Measurements from ENCODE around the gene POLR1H. TPM values are rescaled to one million over a fixed set of nuclear protein-coding genes. Genes with fewer than 3 reads are reported as not detected.
A peak's percentile ranks its signal among the peaks of the same experiment; 100 is the strongest.

POLR1H gene
- polyA plus RNA-seq, 1 donor: 42.0 TPM

GRCh38 chr6:30055513-30055912 is 5.6 kb upstream of the POLR1H start:
- DNase-seq: no peak

DNA sequence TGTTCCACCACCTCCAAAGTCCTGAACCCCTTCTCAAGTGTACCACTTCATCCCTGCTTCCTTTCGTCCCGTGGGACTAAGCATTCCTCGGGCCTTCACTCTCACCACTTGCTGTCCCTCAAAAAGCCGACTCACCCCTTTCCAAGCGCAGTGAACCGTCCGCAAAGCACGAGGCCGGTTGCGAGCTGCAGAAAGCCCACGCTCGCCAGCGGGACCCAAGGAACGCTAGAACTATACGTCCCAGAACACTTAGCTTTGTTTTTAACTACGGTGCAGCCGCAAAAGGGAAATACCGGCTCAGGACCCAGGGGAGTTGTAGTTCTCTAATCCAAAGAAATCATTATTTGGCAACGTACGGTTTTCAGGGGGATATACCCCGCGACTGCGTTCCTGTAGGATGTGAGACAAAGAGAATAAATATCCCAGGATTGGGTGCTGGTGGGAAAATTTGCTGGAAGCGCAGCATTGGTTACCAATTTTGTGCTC is 416 bp upstream of the POLR1H start:
- DNase-seq: no peak

DNA sequence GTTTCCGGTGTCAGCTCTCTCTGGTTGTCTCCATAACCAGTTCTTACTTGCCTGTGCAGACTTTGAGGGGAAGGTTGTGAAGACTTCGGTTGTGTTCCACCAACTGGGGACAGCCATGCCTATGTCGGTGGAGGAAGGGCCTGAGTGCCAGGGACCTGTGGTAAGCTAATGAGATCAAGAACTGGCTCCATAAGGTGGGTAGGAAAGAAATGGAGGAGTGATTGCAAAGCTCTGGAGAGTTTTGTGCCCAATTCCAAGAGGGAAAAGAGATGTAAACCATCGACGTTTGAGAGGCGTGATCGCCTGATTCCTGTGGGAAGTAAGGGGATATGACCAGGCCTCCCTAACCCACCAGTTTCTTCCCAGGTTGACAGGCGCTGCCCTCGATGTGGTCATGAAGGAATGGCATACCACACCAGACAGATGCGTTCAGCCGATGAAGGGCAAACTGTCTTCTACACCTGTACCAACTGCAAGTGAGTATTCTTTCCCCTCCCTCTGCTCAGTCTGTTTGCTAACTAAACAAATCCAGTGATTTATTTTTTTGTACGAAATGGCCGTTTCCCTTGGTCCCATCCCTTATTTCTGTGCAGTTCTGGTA is 893 bp downstream of the POLR1H start:
- DNase-seq: no peak

DNA sequence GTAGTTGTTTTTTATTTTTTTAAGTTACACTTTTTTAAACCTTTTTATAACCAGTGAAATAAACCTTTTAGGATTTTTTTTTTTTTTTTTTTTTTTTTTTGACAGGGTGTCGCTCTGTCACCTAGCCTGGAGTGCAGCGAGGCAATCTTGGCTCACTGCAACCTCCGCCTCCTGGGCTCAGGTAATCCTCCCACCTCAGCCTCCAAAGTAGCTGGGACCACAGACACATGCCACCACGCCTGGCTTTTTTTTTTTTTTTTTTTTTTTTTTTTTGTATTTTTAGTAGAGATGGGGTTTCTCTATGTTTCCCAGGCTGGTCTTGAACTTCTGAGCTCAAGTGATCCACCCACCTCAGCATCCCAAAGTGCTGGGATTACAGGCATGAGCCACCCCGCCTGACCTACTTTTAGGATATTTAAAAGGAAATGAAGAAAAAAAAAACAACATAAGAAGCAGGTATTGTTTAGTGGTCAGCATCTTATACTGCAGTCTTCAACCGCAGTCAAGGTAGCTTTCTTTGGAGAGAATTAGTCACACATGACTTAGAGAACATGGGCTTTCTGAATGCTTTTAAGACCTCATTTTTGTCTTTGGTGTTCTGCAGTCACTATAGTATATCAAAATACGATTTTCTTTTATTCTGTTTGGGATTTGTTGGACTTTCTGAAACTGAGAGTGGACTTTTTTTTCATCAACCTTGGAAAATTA is 1.6 kb downstream of the POLR1H start:
- no peak for DNase-seq

DNA sequence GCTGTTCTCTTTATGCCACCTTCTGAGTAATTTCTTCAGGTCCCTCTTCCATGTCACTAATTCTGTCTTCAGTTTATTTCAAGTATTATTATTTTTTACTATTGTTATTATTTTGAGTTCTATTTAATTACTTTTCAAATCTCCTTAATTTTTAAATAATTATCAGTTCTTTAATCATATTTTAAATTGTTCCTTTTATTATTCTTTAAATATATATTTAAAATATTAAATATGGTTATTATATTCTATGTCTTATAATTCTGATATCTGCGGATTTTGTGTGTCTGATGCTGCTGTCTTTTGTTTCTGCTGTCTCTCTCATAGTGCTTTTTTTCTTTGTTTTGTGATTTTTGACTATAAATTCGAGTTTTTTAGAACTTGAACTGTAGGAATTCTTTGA is 2.2 kb downstream of the POLR1H start:
- no peak for DNase-seq

- DNase-seq: no peak
These were observed 5.0 kb downstream of the POLR1H start for GRCh38 chr6:30066082-30066481.

- DNase-seq: peak; percentile 99
These were observed 5.8 kb downstream of the POLR1H start, which contains the start of gene PPP1R11 for GRCh38 chr6:30066577-30067459. PPP1R11 (plus strand) TSS chr6:30067198; CDS start chr6:30067411, 213 bp downstream.

- no peak for DNase-seq
These were observed 6.5 kb downstream of the POLR1H start for GRCh38 chr6:30067460-30068139.

DNA sequence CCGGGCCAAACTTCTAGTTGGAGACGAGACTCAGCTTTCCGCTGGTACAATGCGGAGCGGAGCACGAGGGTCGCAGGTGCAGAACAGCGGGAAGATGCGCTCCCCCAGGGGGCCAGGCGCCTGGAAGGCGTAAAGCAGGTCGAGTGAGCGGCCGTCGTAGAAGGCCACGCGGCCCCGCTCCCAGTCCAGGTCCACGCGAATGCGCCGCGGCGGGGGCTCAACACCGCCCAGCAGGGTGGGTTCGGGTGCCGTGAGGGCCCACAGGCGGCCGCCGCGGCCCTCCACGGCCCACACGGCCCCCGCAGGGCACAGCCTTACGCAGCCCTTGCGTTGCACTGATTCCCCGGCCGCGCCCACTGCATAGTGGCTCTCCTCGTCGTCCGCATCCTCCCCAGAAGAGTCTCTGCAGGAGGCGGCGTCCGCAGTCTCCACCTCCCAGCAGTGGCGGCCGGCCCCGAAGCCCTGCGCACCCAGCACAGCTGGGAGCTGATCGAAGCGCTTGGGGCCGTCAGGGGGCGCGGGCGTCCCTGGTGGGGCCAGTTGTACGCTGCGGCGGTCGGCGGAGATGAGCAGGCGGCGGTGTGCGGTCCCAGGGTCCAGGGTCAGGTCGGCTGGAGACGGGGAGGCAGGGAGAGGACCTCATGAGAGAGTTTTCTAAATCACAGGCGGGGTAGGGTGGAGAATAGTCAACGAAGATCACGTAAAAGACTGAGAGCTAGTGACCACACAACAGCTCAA is 10.2 kb downstream of the POLR1H start:
- DNase-seq: no peak

DNA sequence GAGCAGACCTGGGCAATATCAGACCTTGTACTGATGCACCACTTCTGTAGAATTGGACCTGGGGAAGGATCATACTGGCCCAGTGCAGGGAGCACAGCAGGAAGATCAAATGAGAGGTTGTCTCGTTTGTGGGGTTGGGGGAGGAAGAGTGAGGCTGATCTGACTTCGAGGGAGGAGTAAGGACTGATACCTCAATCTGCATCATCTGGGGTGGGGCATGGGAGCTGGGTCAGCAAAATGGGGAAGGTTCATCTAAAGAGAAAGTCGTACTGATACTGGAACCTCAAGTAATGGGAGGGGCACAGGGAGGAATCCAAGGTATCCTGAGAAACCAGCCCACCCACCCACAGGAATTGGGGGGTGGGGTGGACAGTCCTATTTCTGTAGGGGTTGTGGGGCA is 10.8 kb downstream of the POLR1H start:
- DNase-seq: no peak

- DNase-seq: no peak
These were observed 12.6 kb downstream of the POLR1H start for GRCh38 chr6:30073489-30074235.

DNA sequence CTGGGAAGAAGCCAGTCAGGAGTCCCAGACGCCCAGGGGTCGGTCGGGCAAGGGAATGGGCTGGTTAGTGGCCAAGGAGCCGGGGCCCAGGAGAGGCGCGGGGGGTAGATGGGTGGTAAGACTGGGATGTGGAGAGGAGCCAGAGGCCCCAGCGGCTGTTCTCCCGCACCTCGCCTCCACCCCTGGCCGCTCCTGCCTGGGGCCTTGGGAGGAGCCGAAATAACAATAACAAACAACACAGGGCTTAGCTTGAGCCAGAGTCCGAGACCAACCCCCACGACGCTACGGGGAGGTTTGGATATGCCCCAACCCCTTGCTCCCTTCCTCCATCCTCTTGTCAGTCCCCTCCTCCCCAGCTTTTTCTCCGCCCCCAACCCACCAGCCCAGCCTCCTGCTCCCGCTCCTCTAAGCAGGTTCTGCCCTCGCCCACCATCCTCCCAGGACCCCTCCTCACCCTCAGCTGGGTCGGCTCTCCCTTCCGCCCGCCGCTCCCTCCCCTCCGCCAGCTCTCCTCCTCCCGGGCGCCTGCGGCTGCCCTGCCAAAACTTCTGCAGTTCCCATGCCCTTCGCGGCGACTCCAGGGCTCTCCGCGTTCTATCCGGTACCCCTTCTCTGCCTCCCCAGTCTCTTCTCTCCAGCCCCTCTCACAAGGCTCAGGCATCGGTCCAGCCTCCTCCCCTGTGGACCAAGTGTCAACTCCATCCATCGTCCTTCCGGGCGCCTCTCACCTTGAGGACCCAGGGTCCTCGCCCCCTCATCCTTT is 13.4 kb downstream of the POLR1H start:
- no peak for DNase-seq

DNA sequence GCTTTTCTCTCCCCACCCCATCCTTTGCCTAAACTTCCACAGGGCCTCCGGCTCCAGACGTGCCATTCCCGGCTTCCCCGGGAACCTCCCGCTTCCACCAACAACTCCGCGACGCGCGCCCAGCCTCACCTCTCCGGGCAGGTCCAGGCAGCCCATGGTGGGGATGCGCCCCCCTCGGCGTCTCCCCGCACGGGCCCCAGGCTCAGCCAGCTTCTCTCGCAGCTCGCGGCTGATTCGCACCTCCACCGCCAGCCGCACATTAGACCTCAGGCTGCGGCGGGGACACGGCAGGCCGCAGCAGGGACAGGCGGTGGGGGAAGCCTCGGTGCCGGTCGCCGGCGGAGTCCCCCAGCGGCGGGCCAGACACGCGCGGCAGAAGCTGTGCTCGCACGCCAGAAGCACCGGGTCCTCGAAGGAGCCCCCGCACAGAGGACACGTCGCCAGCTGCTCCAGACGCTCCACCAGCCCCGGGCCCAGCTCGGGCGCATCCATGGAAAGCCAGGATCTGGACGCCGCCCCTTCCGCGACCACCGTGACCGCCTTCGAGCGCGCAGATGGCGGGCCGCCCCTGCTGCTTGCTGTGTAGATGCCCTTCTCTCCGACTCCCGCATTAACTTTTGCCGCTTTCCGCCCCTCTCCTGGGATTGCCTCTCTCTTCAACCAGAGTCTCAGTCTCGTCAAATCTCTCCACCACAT is 14.2 kb downstream of the POLR1H start, which contains the start of gene RNF39:
TSS of gene RNF39 (minus strand) at position 676 of the 696 bp plus-strand sequence. CDS start at position 492, 184 bp downstream.
- DNase-seq: no peak

GRCh38 chr6:30075790-30076732 is 15.0 kb downstream of the POLR1H start:
- DNase-seq: no peak

GRCh38 chr6:30077218-30077617 is 16.2 kb downstream of the POLR1H start:
- DNase-seq: no peak

GRCh38 chr6:30087876-30088275 is 26.8 kb downstream of the POLR1H start:
- DNase-seq: no peak

DNA sequence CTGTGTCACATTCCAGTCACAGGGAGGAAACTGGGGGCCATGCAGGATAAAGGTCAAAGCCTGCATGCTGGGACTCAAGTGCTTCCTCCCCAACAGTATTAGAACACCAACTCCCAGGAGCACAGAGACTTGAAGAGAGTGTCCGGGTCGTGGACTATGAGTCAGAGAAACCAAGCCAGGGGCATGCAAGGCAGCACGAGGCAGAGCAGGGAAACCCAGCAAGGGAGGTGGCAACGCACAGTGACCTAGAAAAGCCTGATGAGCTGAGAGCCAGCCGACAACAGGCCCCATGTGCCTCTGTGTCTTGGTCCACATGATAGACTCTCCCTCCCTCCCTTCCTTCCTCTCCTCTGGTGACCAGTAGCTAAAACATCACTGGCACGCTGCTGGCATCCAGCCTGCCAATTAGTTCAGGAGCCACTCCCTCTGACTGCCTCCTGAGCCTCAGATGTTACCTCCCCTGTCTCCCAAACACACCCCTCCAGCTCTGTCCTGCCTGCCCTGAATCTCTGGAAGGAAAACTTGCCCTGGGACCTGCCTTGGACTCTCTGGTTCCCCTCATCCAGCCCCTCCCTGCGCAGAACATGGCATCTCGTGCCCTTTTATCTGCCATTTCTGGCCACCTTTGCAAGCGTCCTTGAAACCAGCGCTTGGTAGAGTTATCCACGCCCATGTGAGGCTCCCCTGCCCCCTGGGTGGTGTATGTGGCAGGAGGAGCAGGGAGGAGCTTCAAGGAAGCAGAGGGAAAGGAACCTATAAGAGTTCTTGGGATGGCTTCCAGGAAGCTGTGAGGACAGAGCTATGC is 30.7 kb downstream of the POLR1H start:
- DNase-seq: no peak
